Measurements from ENCODE around the gene WSCD2. TPM values are rescaled to one million over a fixed set of nuclear protein-coding genes. Genes with fewer than 3 reads are reported as not detected.

Gene WSCD2
- total and polyA plus RNA-seq, 8 donors = 0.25 to 6.7 (median 1.4) TPM; not detected in 3

DNA sequence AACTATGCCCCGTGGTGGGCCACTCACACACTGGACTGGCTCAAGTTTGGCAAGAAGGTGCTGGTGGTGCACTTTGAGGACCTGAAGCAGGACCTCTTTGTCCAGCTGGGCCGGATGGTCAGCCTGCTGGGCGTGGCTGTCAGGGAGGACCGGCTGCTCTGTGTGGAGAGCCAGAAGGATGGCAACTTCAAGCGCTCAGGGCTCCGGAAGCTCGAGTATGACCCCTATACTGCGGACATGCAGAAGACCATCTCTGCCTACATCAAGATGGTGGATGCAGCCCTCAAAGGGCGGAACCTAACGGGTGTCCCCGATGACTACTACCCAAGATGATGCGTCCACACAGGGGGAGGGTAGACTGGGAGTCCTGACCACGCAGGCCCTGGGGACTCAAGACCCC lies 118.9 kb downstream of the WSCD2 start:
- H3K36me3 ChIP-seq = peaks cover 0 to 8% (median 0%) of the 10 kb centered on the region in 4 donors
- 83 to 87% (median 85%) methylated on average over 7 to 13 of the region's 13 CpGs for WGBS, 5 donors
- no peaks in the 10 kb centered on the region for H3K4me1 ChIP-seq
- no peaks in the 10 kb centered on the region for H3K9me3 ChIP-seq
- no peak for DNase-seq
- no peak overlapping the region for H3K4me3 ChIP-seq
- peaks cover 0 to 19% (median 2%) of the 10 kb centered on the region in 3 donors for H3K27me3 ChIP-seq
- TF ChIP-seq POLR2A (IDR thresholded peaks at IDR 0.05) (no peak), EP300 (IDR thresholded peaks at IDR 0.05) (no peak), POLR2AphosphoS5 (IDR thresholded peaks at IDR 0.05) (no peak)
- TF ChIP-seq, protein P1, sequence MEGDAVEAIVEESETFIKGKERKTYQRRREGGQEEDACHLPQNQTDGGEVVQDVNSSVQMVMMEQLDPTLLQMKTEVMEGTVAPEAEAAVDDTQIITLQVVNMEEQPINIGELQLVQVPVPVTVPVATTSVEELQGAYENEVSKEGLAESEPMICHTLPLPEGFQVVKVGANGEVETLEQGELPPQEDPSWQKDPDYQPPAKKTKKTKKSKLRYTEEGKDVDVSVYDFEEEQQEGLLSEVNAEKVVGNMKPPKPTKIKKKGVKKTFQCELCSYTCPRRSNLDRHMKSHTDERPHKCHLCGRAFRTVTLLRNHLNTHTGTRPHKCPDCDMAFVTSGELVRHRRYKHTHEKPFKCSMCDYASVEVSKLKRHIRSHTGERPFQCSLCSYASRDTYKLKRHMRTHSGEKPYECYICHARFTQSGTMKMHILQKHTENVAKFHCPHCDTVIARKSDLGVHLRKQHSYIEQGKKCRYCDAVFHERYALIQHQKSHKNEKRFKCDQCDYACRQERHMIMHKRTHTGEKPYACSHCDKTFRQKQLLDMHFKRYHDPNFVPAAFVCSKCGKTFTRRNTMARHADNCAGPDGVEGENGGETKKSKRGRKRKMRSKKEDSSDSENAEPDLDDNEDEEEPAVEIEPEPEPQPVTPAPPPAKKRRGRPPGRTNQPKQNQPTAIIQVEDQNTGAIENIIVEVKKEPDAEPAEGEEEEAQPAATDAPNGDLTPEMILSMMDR (IDR thresholded peaks at IDR 0.05) = no peak
- intact Hi-C loops (cut with DNase I; ENCODE audit: low total_unique reads) = no loop called here
- no peak overlapping the region for H3K27ac ChIP-seq

DNA sequence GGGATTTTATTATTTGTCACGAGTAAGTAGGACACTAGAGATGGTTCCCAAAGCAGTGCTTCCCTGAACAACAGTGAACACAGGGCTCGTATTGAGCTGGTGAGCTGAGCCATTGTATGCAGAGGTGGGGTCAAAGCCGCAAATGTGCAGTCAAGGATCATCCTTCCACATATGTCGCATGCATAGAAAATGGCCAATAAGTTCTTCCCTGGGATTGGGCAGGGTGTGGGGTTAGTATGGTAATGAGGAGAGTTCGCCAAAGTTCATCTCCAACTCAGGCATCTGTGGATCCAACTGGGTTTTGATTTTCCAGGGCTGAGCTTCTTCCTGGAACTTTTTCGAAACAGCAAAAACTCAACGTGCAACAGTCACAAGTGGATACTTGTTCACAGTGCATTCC lies 123.4 kb downstream of the WSCD2 start:
- WGBS, 5 donors = 78 to 91% (median 81%) methylated on average over 7 of the region's 7 CpGs

DNA sequence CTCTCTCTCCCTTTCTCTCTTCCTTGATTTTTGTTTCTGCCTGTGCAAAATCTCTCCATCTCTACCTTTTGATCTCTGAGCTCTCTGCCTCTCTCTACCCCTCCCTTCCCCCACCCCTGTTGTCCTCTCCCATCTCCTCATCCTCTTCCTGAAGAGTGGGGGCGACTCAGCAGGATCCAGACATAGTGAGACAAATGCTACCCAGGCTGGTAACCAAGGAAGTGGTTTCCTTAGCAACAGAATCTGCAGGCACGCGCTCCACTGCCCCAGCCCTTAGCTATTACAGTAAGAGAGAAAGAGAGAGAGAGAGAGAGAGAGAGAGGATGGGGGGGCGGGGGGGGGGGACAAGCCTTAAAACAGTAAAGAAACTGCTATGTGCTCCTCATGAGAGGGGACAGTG lies 124.5 kb downstream of the WSCD2 start:
- intact Hi-C loops (cut with DNase I; ENCODE audit: low total_unique reads) = no loop called here

More for the DNA sequence above, 123.4 kb downstream of the WSCD2 start:
- no peak overlapping the region for H3K4me3 ChIP-seq
- no peak overlapping the region for H3K27ac ChIP-seq
- H3K27me3 ChIP-seq = peaks cover 0 to 45% (median 4%) of the 10 kb centered on the region in 3 donors
- no peak for DNase-seq
- intact Hi-C loops (cut with DNase I; ENCODE audit: low total_unique reads) = no loop called here
- H3K9me3 ChIP-seq = no peaks in the 10 kb centered on the region
- peaks cover 0 to 8% (median 0%) of the 10 kb centered on the region in 4 donors for H3K36me3 ChIP-seq
- TF ChIP-seq POLR2AphosphoS5 (IDR thresholded peaks at IDR 0.05) = no peak
- TF ChIP-seq, protein P1 (IDR thresholded peaks at IDR 0.05) = no peak
- TF ChIP-seq POLR2A (IDR thresholded peaks at IDR 0.05) = no peak
- no peak for TF ChIP-seq EP300 (IDR thresholded peaks at IDR 0.05)
- H3K4me1 ChIP-seq = no peaks in the 10 kb centered on the region

DNA sequence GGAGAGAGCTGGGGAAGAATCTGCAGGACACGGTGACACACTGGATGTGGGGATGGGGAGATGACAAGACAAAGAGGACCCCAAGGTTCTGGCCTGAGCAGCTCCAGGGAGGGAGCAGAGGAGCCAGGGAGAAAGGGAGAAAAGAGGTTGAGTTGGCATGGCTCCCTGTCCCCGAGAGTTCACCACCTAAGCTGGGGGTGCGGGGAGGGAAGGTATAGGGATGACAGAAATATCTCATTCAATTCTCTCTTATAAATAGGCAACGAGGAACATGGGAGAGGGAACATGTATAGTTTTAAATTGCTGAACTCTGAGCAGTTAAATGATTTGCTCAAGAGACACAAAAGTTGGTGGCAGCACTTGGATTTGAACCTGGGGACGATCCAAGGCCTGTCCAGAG lies 124.9 kb downstream of the WSCD2 start:
- H3K4me3 ChIP-seq = no peak overlapping the region
- no peak for DNase-seq
- H3K4me1 ChIP-seq = no peaks in the 10 kb centered on the region
- H3K9me3 ChIP-seq = peaks cover 0 to 3% (median 2%) of the 10 kb centered on the region in 4 donors
- H3K27me3 ChIP-seq = peaks cover 0 to 43% (median 4%) of the 10 kb centered on the region in 3 donors
- TF ChIP-seq POLR2AphosphoS5 (IDR thresholded peaks at IDR 0.05) (no peak), EP300 (IDR thresholded peaks at IDR 0.05) (no peak), POLR2A (IDR thresholded peaks at IDR 0.05) (no peak)
- TF ChIP-seq, protein P1 (IDR thresholded peaks at IDR 0.05) = no peak
- H3K36me3 ChIP-seq = no peaks in the 10 kb centered on the region
- no peak overlapping the region for H3K27ac ChIP-seq
- 44 to 61% (median 52%) methylated on average over 5 of the region's 5 CpGs for WGBS, 5 donors
- intact Hi-C loops (cut with DNase I; ENCODE audit: low total_unique reads) = no loop called here

More for the DNA sequence above, 124.5 kb downstream of the WSCD2 start:
- no peak for TF ChIP-seq POLR2AphosphoS5 (IDR thresholded peaks at IDR 0.05)
- TF ChIP-seq POLR2A (IDR thresholded peaks at IDR 0.05) = no peak
- TF ChIP-seq, protein P1 (IDR thresholded peaks at IDR 0.05) = no peak
- WGBS, 5 donors = 0 to 6% (median 4%) methylated on average over 3 to 4 of the region's 4 CpGs
- peak in 1 of 2 donors; percentile 54 for DNase-seq
- Histone ChIP-seq H3K9me3 (no peaks in the 10 kb centered on the region), H3K27me3 (peaks cover 0 to 47% (median 4%) of the 10 kb centered on the region in 3 donors), H3K4me1 (no peaks in the 10 kb centered on the region), H3K36me3 (peaks cover 0 to under 1% (median 0%) of the 10 kb centered on the region in 4 donors), H3K27ac (no peak overlapping the region), H3K4me3 (no peak overlapping the region)

Data from stomach (tissue), 9 donors.